NCI-H1436 (cell line): Measurements from ENCODE around the gene HMGCS2.

Source experiments
- DNase-seq: peaks from one replicate; lab custom pipeline; 2025; lab: John Stamatoyannopoulos, UW

The HMGCS2 gene

GRCh38 chr1:119700326-119700725 is 68.4 kb downstream of the HMGCS2 start:
- DNase-seq: no peak
